CD8-positive, alpha-beta memory T cell (primary cell): Measurements from ENCODE around the gene GOLGA2. TPM values are rescaled to one million over a fixed set of nuclear protein-coding genes. Genes with fewer than 3 reads are reported as not detected.

Experiments used
- CTCF ChIA-PET: fragments of 350-600 bp; sonication (Branson Sonifier 250); formaldehyde crosslinking; loops from one replicate; lab custom pipeline; 2021; ENCODE audit warnings: antibody characterized with exemption; lab: Charles Lee
- POLR2A ChIA-PET: fragments of 350-600 bp; sonication (Branson Sonifier 250); formaldehyde crosslinking; loops from one replicate; lab custom pipeline; 2021; ENCODE audit warnings: antibody characterized with exemption; lab: Charles Lee
- DNase-seq, 5 donors: peaks; one replicate each; pipeline versions ENCODE4 v3.0.0 to v3.0.0-alpha.2; 2020 to 2022; ENCODE audit warnings: mixed read lengths in 1 of 5
- H3K27ac ChIP-seq: one replicate; pipeline ENCODE4 v1.7.0; 2013; ENCODE audit warnings: low read depth, mild to moderate bottlenecking, low read length, moderate library complexity
- H3K27me3 ChIP-seq: 2 replicates; pipeline ENCODE4 v1.7.0; 2013; ENCODE audit warnings: low read length, mild to moderate bottlenecking; ENCODE audit not compliant: insufficient read depth, poor library complexity, severe bottlenecking
- H3K36me3 ChIP-seq: 2 replicates; pipeline ENCODE4 v1.7.0; 2013; ENCODE audit warnings: mild to moderate bottlenecking, low read length, moderate library complexity; ENCODE audit not compliant: insufficient read depth
- H3K4me1 ChIP-seq: 2 replicates; pipeline ENCODE4 v1.7.0; 2013; ENCODE audit warnings: mild to moderate bottlenecking, low read length, moderate library complexity; ENCODE audit not compliant: insufficient read depth
- H3K4me3 ChIP-seq: 2 replicates; pipeline ENCODE4 v1.7.0; 2013; ENCODE audit warnings: mild to moderate bottlenecking, low read length
- H3K9me3 ChIP-seq: 2 replicates; pipeline ENCODE4 v1.7.0; 2013; ENCODE audit warnings: mild to moderate bottlenecking, low read length
- H3K27ac Mint-ChIP-seq, 8 donors: one replicate each; pipeline ENCODE4 v1.8.0; 2020 to 2021; ENCODE audit warnings: mixed read lengths in 8 of 8, mild to moderate bottlenecking in 6 of 8, inconsistent platforms in 3 of 8, moderate library complexity in 3 of 8
- H3K27me3 Mint-ChIP-seq, 2 donors: one replicate each; pipeline ENCODE4 v1.8.0; 2020 to 2021; ENCODE audit warnings: mixed read lengths in 2 of 2, mild to moderate bottlenecking in 1 of 2, moderate library complexity in 1 of 2
- H3K36me3 Mint-ChIP-seq, 3 donors: one replicate each; pipeline ENCODE4 v1.8.0; 2020 to 2021; ENCODE audit warnings: mixed read lengths in 3 of 3, inconsistent platforms in 1 of 3, mild to moderate bottlenecking in 1 of 3
- H3K4me1 Mint-ChIP-seq, 3 donors: one replicate each; pipeline ENCODE4 v1.8.0; 2020 to 2021; ENCODE audit warnings: mixed read lengths in 3 of 3, inconsistent platforms in 1 of 3, mild to moderate bottlenecking in 1 of 3
- H3K4me3 Mint-ChIP-seq, 7 donors: one replicate each; pipeline ENCODE4 v1.8.0; 2020 to 2021; ENCODE audit warnings: mixed read lengths in 7 of 7, mild to moderate bottlenecking in 6 of 7, moderate library complexity in 4 of 7, inconsistent platforms in 2 of 7
- H3K9me3 Mint-ChIP-seq, 5 donors: one replicate each; pipeline ENCODE4 v1.8.0; 2020 to 2022; ENCODE audit warnings: mixed read lengths in 5 of 5, mild to moderate bottlenecking in 3 of 5, moderate library complexity in 2 of 5, inconsistent platforms in 1 of 5
- polyA plus RNA-seq: library from polyadenylated mRNA; unstranded; fragments of 300-500 nt; fragmentation: Illumina TruSeq; gene quantifications from one replicate; pipeline ENCODE4 v1.2.3, GENCODE V29; 2021
- total RNA-seq, 2 experiments: library from RNA; stranded (reverse); gene quantifications; one replicate each; pipeline ENCODE4 v1.2.3, GENCODE V29; 2021

Gene GOLGA2
- total and polyA plus RNA-seq, 3 experiments from 2014 or later: 8.8 to 35.5 (median 35.4) TPM

DNA sequence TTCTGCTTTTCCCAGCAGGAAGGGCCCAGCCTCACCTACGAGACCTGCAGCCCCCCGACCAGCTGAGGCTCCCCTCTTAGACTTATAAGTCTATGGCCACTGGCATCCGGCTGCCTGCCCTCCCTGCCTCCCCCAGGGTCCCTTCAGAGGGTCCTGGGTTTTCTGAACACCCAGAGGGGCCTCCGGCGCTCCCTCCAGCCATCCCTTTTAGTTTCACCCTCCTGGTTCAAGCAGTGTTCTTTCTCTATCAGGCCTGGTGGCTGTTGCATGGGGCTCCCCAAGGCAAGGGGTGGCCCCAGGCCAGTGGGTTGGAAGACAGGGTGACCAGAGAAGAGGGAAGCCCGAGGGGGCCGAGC, 21.8 kb downstream of the GOLGA2 start:
- peaks cover 19% of the 10 kb centered on the region for H3K4me1 ChIP-seq
- no peak overlapping the region for H3K4me3 Mint-ChIP-seq
- H3K36me3 Mint-ChIP-seq: peaks cover 1 to 22% (median 3%) of the 10 kb centered on the region in 3 donors
- H3K27ac Mint-ChIP-seq: no peak overlapping the region
- no peak for DNase-seq
- no peak overlapping the region for H3K4me3 ChIP-seq
- H3K27me3 Mint-ChIP-seq: peaks cover 0 to 1% of the 10 kb centered on the region in 2 donors
- no peaks in the 10 kb centered on the region for H3K27me3 ChIP-seq
- no peak overlapping the region for H3K27ac ChIP-seq
- ChIA-PET POLR2A (no interaction called here), CTCF (interaction anchor here (1.4 kb wide), 1 partner anchor 15 kb away, joined by 3 read pairs; no protein-coding TSS in a partner anchor)
- H3K36me3 ChIP-seq: no peaks in the 10 kb centered on the region
- H3K4me1 Mint-ChIP-seq: peaks cover 13 to 20% (median 17%) of the 10 kb centered on the region in 3 donors
- no peaks in the 10 kb centered on the region for H3K9me3 Mint-ChIP-seq
- H3K9me3 ChIP-seq: no peaks in the 10 kb centered on the region

DNA sequence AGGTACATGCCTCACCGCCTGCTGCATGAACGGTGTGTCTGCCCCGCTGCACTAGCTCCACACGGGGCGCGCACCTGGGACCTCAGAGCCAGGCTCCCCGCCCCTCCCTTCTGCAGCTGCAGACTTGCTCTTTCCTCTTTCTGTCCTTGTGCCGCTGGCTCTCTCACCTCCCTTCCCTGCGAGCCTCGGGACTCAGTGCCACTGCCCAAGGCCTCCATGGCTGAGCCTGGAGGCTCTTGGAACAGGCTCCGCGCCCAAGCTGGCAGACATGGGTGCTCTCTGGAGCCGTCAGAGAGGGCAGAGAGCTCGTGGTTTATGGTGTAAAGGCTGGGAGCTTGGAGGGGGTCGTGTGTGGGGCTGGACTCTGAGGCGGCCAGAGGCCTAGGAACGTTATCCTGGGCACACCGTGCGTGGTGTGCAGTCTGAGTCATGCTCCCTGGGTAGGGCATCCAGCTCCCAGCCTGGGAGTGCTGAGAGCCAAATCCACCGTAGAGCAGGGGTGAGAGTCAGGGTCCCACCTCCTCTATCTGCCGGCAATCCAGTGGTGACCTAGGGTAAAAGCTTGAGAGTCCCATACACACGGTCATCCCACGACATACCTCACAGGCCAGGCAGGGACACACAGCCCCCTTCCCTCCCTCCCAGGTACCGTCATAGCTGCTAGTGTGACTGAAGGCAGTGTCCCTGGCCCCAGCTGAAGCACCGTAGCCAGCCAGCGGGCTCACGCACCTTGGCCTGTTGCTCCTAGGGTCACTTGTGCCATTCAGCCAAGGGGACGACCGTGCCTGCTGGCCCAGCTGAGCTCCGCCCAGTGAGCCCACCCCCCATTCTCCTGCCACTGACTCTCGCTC, 22.4 kb downstream of the GOLGA2 start:
- H3K27me3 ChIP-seq: no peaks in the 10 kb centered on the region
- H3K4me1 Mint-ChIP-seq: peaks cover 13 to 20% (median 17%) of the 10 kb centered on the region in 3 donors
- H3K36me3 Mint-ChIP-seq: peaks cover 1 to 17% (median 3%) of the 10 kb centered on the region in 3 donors
- peaks cover 0 to 1% of the 10 kb centered on the region in 2 donors for H3K27me3 Mint-ChIP-seq
- peaks cover 19% of the 10 kb centered on the region for H3K4me1 ChIP-seq
- no peak overlapping the region for H3K27ac ChIP-seq
- H3K4me3 Mint-ChIP-seq: no peak overlapping the region
- no peaks in the 10 kb centered on the region for H3K9me3 ChIP-seq
- no peaks in the 10 kb centered on the region for H3K36me3 ChIP-seq
- no peak overlapping the region for H3K27ac Mint-ChIP-seq
- ChIA-PET CTCF (interaction anchor here (1.0 kb wide), 1 partner anchor 88 kb away, joined by 3 read pairs; no protein-coding TSS in a partner anchor), POLR2A (no interaction called here)
- no peak for DNase-seq
- H3K4me3 ChIP-seq: no peak overlapping the region
- H3K9me3 Mint-ChIP-seq: no peaks in the 10 kb centered on the region

DNA sequence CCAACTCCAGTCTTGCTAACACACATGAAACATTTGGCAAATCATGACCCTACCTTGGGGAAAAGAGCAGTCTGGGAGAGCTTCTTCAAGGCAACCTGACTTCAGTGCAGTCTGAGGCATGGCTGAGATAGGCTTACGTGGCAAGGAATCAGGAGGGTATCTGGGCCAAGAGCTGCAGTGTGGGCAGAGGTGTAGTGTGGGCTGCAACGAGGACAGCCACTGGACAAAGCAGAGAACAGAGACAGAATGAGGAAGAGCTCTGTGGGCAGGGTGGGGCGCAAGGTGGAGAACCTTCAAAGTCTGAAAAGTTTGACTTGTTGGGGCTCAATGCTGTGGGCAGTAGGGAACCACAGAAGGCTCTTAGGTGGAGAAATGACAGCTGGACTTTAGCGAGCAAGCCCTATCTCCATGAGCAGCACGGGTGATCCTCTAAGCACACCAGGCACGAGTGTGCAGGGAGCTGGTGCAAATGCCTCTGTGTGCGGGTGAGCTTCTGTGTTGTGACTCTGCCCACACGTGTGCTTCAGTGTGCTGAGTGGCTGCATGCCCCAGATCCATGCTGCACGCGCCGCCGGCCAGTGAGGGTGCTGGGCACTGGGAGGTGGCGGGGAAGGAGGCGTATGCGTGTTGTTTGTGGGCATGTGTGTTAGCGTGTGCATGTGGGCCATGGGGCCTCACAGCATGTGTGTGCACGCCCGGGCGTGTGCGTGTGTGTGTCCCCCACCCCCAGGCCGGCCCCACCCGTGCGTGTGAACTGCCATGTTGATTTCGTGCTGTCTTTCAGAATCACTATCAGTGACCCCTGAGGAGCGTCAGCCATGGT, 23.3 kb downstream of the GOLGA2 start:
- Histone ChIP-seq H3K9me3 (no peaks in the 10 kb centered on the region), H3K27ac (no peak overlapping the region), H3K36me3 (no peaks in the 10 kb centered on the region), H3K4me3 (no peak overlapping the region), H3K4me1 (peaks cover 19% of the 10 kb centered on the region), H3K27me3 (no peaks in the 10 kb centered on the region)
- no peaks in the 10 kb centered on the region for H3K9me3 Mint-ChIP-seq
- H3K27ac Mint-ChIP-seq: peak overlapping the region in 3 of 8 donors; percentile 4 to 23 (median 11)
- peaks cover 13 to 20% (median 17%) of the 10 kb centered on the region in 3 donors for H3K4me1 Mint-ChIP-seq
- DNase-seq: no peak
- POLR2A ChIA-PET: no interaction called here
- peak overlapping the region in 5 of 7 donors; percentile 1 to 83 (median 11) for H3K4me3 Mint-ChIP-seq
- H3K27me3 Mint-ChIP-seq: peaks cover 0 to 1% of the 10 kb centered on the region in 2 donors
- CTCF ChIA-PET: interaction anchor here (1.0 kb wide), 1 partner anchor 89 kb away, joined by 3 read pairs; no protein-coding TSS in a partner anchor
- peaks cover 1 to 10% (median 1%) of the 10 kb centered on the region in 3 donors for H3K36me3 Mint-ChIP-seq

- Mint-ChIP-seq H3K4me3 (peak overlapping the region; percentile 60 to 86 (median 78)), H3K4me1 (peaks cover 13 to 20% (median 17%) of the 10 kb centered on the region in 3 donors), H3K27ac (peak overlapping the region in 5 of 8 donors; percentile 5 to 79 (median 54)), H3K36me3 (peaks cover 0 to 2% (median 0%) of the 10 kb centered on the region in 3 donors), H3K27me3 (peaks cover 0 to 1% of the 10 kb centered on the region in 2 donors), H3K9me3 (no peaks in the 10 kb centered on the region)
- DNase-seq: no peak
- POLR2A ChIA-PET: no interaction called here
- CTCF ChIA-PET: no interaction called here
- Histone ChIP-seq H3K9me3 (no peaks in the 10 kb centered on the region), H3K27ac (no peak overlapping the region), H3K27me3 (no peaks in the 10 kb centered on the region), H3K4me3 (no peak overlapping the region), H3K4me1 (peaks cover 19% of the 10 kb centered on the region), H3K36me3 (no peaks in the 10 kb centered on the region)
Measured at GRCh38 chr9:128251732-128252100, 24.1 kb downstream of the GOLGA2 start.

DNA sequence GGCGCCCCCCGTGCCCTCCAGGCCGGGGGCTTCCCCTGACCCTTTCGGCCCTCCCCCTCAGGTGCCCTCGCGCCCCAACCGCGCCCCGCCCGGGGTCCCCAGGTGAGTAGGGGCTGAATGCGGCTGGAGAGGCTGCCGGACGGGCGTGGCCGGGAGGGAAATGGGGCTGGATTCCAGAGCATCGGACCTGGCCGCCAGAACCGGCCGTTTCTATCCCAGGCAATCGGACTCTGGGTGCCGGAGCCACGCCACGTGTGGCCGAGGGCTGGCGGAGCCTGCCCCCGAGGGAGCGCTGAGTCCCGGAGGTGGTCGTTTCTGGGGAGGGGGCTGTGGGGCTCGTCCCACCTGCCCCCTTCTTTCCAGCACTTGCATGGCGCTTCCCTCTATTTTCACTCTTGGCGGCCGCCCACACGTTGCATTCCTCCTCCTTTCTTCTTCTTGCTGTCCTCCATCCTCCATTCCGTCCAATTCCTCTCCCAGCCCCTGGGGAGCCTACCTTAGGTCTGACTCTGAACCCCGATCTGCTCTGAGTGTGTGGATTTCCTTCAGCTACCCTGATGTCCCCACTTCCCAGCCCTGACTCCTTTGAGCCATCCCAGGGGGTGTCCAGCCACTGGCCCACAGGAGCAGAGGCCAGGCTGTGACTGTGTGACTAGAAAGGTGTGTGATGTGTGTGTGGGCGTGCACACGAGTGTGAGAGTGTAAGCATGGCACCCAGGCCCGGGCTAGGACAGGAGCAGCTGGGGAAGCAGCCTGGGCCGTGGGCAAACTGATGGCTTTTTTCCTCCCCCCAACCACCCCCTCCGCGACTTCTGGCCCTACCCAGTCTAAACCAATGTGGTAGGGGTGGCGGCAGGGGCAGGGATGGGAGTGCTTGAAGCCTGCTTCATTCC, 24.7 kb downstream of the GOLGA2 start:
- no peak for DNase-seq
- peaks cover 0 to 1% of the 10 kb centered on the region in 2 donors for H3K27me3 Mint-ChIP-seq
- H3K4me3 Mint-ChIP-seq: peak overlapping the region; percentile 75 to 86 (median 82)
- peaks cover 19% of the 10 kb centered on the region for H3K4me1 ChIP-seq
- peak overlapping the region in 5 of 8 donors; percentile 14 to 79 (median 56) for H3K27ac Mint-ChIP-seq
- peaks cover 0 to under 1% (median 0%) of the 10 kb centered on the region in 3 donors for H3K36me3 Mint-ChIP-seq
- CTCF ChIA-PET: interaction anchor here (1.1 to 2.3 kb wide), 6 partner anchors 10 to 567 kb away, joined by 3 to 7 read pairs (median 3); partner anchors contain the start of genes ENDOG, GOLGA2 and SWI5
- no peaks in the 10 kb centered on the region for H3K27me3 ChIP-seq
- no peaks in the 10 kb centered on the region for H3K36me3 ChIP-seq
- no peaks in the 10 kb centered on the region for H3K9me3 ChIP-seq
- H3K27ac ChIP-seq: no peak overlapping the region
- no peaks in the 10 kb centered on the region for H3K9me3 Mint-ChIP-seq
- POLR2A ChIA-PET: interaction anchor here (0.8 to 2.1 kb wide), 4 partner anchors 20 to 169 kb away, joined by 3 to 20 read pairs (median 3); partner anchors contain the start of genes CERCAM, DNM1, GOLGA2 and SWI5
- H3K4me1 Mint-ChIP-seq: peaks cover 13 to 20% (median 17%) of the 10 kb centered on the region in 3 donors
- H3K4me3 ChIP-seq: peak overlapping the region; percentile 32

- peak overlapping the region; percentile 72 to 95 (median 88) for H3K27ac Mint-ChIP-seq
- no peaks in the 10 kb centered on the region for H3K9me3 ChIP-seq
Measured at GRCh38 chr9:128249908-128250838, 25.6 kb downstream of the GOLGA2 start.

More at GRCh38 chr9:128249908-128250838, 25.6 kb downstream of the GOLGA2 start:
- Mint-ChIP-seq H3K4me1 (peaks cover 17 to 23% (median 20%) of the 10 kb centered on the region in 3 donors), H3K9me3 (no peaks in the 10 kb centered on the region), H3K27me3 (peaks cover 3 to 5% of the 10 kb centered on the region in 2 donors), H3K36me3 (no peaks in the 10 kb centered on the region), H3K4me3 (peak overlapping the region; percentile 83 to 90 (median 87))
- DNase-seq: peak; percentile 95 to 99 (median 98)
- CTCF ChIA-PET: interaction anchor here (0.7 to 2.3 kb wide), 7 partner anchors 9 to 568 kb away, joined by 3 to 7 read pairs (median 3); partner anchors contain the start of genes ENDOG, GOLGA2 and SWI5
- Histone ChIP-seq H3K27me3 (no peaks in the 10 kb centered on the region), H3K36me3 (no peaks in the 10 kb centered on the region), H3K4me3 (peak overlapping the region; percentile 71), H3K4me1 (peaks cover 19% of the 10 kb centered on the region), H3K27ac (peak overlapping the region; percentile 51)
- POLR2A ChIA-PET: interaction anchor here (0.6 to 2.1 kb wide), 5 partner anchors 21 to 170 kb away, joined by 3 to 20 read pairs (median 3); partner anchors contain the start of genes CERCAM, DNM1, GOLGA2 and SWI5
